ENCODE measurements around the gene NFYC.

Gene NFYC

DNA sequence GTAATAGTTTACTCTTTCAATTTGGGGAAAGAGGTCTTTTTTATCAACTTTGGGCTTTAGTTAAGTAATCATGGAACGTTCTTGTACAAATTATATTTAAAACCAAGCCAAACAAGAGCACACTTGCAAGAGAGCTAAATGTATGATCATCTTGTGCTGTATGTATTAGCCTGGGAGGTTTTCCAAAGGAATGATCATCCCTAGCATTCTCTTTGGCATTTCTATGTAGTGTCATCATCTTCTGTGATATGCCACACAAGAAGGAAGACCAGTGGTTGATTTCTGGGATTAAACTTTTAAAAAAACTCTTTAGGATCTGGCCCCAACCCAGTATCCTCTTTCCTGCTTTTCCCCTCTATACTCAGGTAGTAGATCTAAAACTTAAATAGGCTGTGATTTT is 53.7 kb downstream of the NFYC start:
- H3K4me3 ChIP-seq (ENCODE audit: insufficient read depth, low read depth, low read length, poor library complexity, severe bottlenecking): no peak overlapping the region
- peaks cover 28% of the 10 kb centered on the region for H3K36me3 ChIP-seq (ENCODE audit: control insufficient read depth, insufficient read depth, low read length)
- DNase-seq: no peak
- H3K27me3 ChIP-seq (replicated peaks; ENCODE audit: control insufficient read depth, insufficient read depth, low read length, poor library complexity, severe bottlenecking): no peaks in the 10 kb centered on the region
- H3K4me1 ChIP-seq (ENCODE audit: control insufficient read depth, insufficient read depth, low read length, poor library complexity, severe bottlenecking): no peaks in the 10 kb centered on the region
- no peak overlapping the region for H3K27ac ChIP-seq (ENCODE audit: insufficient read depth, low read length, poor library complexity, severe bottlenecking)
- no peaks in the 10 kb centered on the region for H3K9me3 ChIP-seq (ENCODE audit: control insufficient read depth, low read length)

GRCh38 chr1:40746344-40747090 is 55.0 kb downstream of the NFYC start:
- H3K36me3 ChIP-seq (ENCODE audit: control insufficient read depth, insufficient read depth, low read length): peaks cover 37% of the 10 kb centered on the region
- no peaks in the 10 kb centered on the region for H3K27me3 ChIP-seq (replicated peaks; ENCODE audit: control insufficient read depth, insufficient read depth, low read length, poor library complexity, severe bottlenecking)
- no peaks in the 10 kb centered on the region for H3K4me1 ChIP-seq (ENCODE audit: control insufficient read depth, insufficient read depth, low read length, poor library complexity, severe bottlenecking)
- no peak overlapping the region for H3K4me3 ChIP-seq (ENCODE audit: insufficient read depth, low read depth, low read length, poor library complexity, severe bottlenecking)
- no peak for DNase-seq
- H3K9me3 ChIP-seq (ENCODE audit: control insufficient read depth, low read length): no peaks in the 10 kb centered on the region
- H3K27ac ChIP-seq (ENCODE audit: insufficient read depth, low read length, poor library complexity, severe bottlenecking): no peak overlapping the region

DNA sequence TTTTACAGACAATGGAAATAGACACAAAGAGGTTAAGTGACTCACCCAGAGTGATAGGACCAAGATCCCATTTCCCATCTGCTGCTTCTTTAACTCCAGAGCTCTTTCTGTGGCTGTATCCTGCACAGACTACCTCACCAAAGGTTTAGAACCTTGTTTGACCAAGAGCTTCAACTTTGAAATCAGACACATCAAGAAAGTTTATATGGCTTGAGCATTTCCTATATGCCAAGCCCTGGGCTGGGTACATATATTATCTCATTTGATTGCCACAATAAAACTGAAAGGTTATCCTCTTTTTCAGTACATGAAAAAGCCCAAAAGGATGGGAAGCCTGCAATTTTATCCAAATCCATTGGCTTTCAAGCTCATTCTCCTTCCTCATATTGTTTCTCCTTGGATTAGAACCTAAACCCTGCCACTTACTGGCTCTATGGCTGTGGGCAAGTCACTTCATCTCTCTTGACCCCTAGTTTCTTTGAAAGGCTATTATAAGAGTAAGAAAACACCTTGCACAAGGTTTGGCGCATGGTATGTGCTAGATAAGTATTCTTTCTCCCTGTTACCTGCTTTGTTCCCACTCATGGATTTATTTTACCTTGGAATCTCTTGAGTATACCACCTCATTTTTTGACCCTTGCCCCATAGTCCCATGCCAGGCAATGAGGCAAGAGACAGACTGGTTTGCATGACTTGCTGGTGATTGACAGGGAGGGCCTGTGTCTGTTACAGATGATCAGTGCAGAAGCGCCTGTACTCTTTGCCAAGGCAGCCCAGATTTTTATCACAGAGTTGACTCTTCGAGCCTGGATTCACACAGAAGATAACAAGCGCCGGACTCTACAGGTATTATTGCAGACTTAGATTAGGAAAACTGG is 57.6 kb downstream of the NFYC start:
- DNase-seq: no peak
- H3K36me3 ChIP-seq (ENCODE audit: control insufficient read depth, insufficient read depth, low read length): peaks cover 53% of the 10 kb centered on the region

DNA sequence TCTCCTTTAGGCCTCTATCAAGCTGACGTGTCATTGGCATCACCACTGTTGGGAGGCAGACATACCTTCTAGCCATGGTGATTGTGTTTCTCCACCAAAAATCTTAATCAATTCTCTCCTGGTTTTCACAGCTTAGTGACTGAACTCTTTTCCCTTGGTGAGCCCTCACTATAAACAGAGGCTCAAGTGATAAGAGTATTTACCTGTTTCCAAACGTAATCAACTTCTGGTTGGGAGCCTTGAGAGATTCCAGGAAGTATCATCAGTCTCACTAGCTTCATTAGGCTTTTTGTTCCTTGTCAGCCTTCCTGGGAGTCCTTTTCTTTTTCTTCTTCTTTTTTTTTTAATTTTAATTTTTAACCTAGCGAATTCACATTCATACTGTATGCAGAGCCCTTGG is 58.3 kb downstream of the NFYC start:
- no peaks in the 10 kb centered on the region for H3K9me3 ChIP-seq (ENCODE audit: control insufficient read depth, low read length)
- no peak overlapping the region for H3K4me3 ChIP-seq (ENCODE audit: insufficient read depth, low read depth, low read length, poor library complexity, severe bottlenecking)
- no peak for DNase-seq
- H3K4me1 ChIP-seq (ENCODE audit: control insufficient read depth, insufficient read depth, low read length, poor library complexity, severe bottlenecking): no peaks in the 10 kb centered on the region
- no peak overlapping the region for H3K27ac ChIP-seq (ENCODE audit: insufficient read depth, low read length, poor library complexity, severe bottlenecking)
- no peaks in the 10 kb centered on the region for H3K27me3 ChIP-seq (replicated peaks; ENCODE audit: control insufficient read depth, insufficient read depth, low read length, poor library complexity, severe bottlenecking)
- peaks cover 61% of the 10 kb centered on the region for H3K36me3 ChIP-seq (ENCODE audit: control insufficient read depth, insufficient read depth, low read length)

More for the DNA sequence above, 57.6 kb downstream of the NFYC start:
- Histone ChIP-seq H3K4me3 (ENCODE audit: insufficient read depth, low read depth, low read length, poor library complexity, severe bottlenecking) (no peak overlapping the region), H3K27me3 (replicated peaks; ENCODE audit: control insufficient read depth, insufficient read depth, low read length, poor library complexity, severe bottlenecking) (no peaks in the 10 kb centered on the region), H3K27ac (ENCODE audit: insufficient read depth, low read length, poor library complexity, severe bottlenecking) (no peak overlapping the region), H3K9me3 (ENCODE audit: control insufficient read depth, low read length) (no peaks in the 10 kb centered on the region), H3K4me1 (ENCODE audit: control insufficient read depth, insufficient read depth, low read length, poor library complexity, severe bottlenecking) (no peaks in the 10 kb centered on the region)

- no peak for DNase-seq
- Histone ChIP-seq H3K27ac (ENCODE audit: insufficient read depth, low read length, poor library complexity, severe bottlenecking) (no peak overlapping the region), H3K4me1 (ENCODE audit: control insufficient read depth, insufficient read depth, low read length, poor library complexity, severe bottlenecking) (no peaks in the 10 kb centered on the region), H3K4me3 (ENCODE audit: insufficient read depth, low read depth, low read length, poor library complexity, severe bottlenecking) (no peak overlapping the region), H3K36me3 (ENCODE audit: control insufficient read depth, insufficient read depth, low read length) (peaks cover 67% of the 10 kb centered on the region), H3K9me3 (ENCODE audit: control insufficient read depth, low read length) (no peaks in the 10 kb centered on the region), H3K27me3 (replicated peaks; ENCODE audit: control insufficient read depth, insufficient read depth, low read length, poor library complexity, severe bottlenecking) (no peaks in the 10 kb centered on the region)
These were observed 59.0 kb downstream of the NFYC start for GRCh38 chr1:40750451-40750908.

DNA sequence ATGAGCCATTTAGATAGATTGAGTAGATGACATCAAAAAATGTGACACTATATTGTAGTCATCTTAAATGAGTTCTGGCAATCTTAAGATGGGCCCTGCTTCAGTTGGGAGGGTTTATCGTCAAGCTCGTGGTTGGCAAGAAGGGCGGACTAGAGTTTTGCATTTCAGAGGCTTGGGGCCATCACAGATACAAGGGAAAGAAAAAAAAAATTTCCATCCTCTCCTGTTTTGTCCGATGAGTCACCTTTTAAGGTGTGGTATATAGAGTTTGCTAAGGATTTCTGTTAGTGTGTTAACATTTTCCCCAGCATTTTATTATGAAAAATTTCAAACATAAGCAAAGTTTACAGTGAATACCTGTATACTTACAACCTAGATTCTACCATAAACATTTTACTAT is 60.3 kb downstream of the NFYC start:
- no peak for DNase-seq
- no peaks in the 10 kb centered on the region for H3K9me3 ChIP-seq (ENCODE audit: control insufficient read depth, low read length)
- no peaks in the 10 kb centered on the region for H3K4me1 ChIP-seq (ENCODE audit: control insufficient read depth, insufficient read depth, low read length, poor library complexity, severe bottlenecking)
- no peak overlapping the region for H3K4me3 ChIP-seq (ENCODE audit: insufficient read depth, low read depth, low read length, poor library complexity, severe bottlenecking)
- H3K27ac ChIP-seq (ENCODE audit: insufficient read depth, low read length, poor library complexity, severe bottlenecking): no peak overlapping the region
- H3K36me3 ChIP-seq (ENCODE audit: control insufficient read depth, insufficient read depth, low read length): peaks cover 79% of the 10 kb centered on the region
- H3K27me3 ChIP-seq (replicated peaks; ENCODE audit: control insufficient read depth, insufficient read depth, low read length, poor library complexity, severe bottlenecking): no peaks in the 10 kb centered on the region

GRCh38 chr1:40753142-40753882 is 61.8 kb downstream of the NFYC start:
- H3K4me1 ChIP-seq (ENCODE audit: control insufficient read depth, insufficient read depth, low read length, poor library complexity, severe bottlenecking): no peaks in the 10 kb centered on the region
- H3K27ac ChIP-seq (ENCODE audit: insufficient read depth, low read length, poor library complexity, severe bottlenecking): no peak overlapping the region
- H3K9me3 ChIP-seq (ENCODE audit: control insufficient read depth, low read length): no peaks in the 10 kb centered on the region
- H3K27me3 ChIP-seq (replicated peaks; ENCODE audit: control insufficient read depth, insufficient read depth, low read length, poor library complexity, severe bottlenecking): no peaks in the 10 kb centered on the region
- no peak overlapping the region for H3K4me3 ChIP-seq (ENCODE audit: insufficient read depth, low read depth, low read length, poor library complexity, severe bottlenecking)
- DNase-seq: no peak
- H3K36me3 ChIP-seq (ENCODE audit: control insufficient read depth, insufficient read depth, low read length): peaks cover 88% of the 10 kb centered on the region

GRCh38 chr1:40754201-40754600 is 62.7 kb downstream of the NFYC start:
- no peaks in the 10 kb centered on the region for H3K9me3 ChIP-seq (ENCODE audit: control insufficient read depth, low read length)
- no peaks in the 10 kb centered on the region for H3K4me1 ChIP-seq (ENCODE audit: control insufficient read depth, insufficient read depth, low read length, poor library complexity, severe bottlenecking)
- no peak overlapping the region for H3K27ac ChIP-seq (ENCODE audit: insufficient read depth, low read length, poor library complexity, severe bottlenecking)
- H3K4me3 ChIP-seq (ENCODE audit: insufficient read depth, low read depth, low read length, poor library complexity, severe bottlenecking): no peak overlapping the region
- H3K36me3 ChIP-seq (ENCODE audit: control insufficient read depth, insufficient read depth, low read length): peaks cover 88% of the 10 kb centered on the region
- DNase-seq: no peak
- no peaks in the 10 kb centered on the region for H3K27me3 ChIP-seq (replicated peaks; ENCODE audit: control insufficient read depth, insufficient read depth, low read length, poor library complexity, severe bottlenecking)

- DNase-seq: no peak
- no peak overlapping the region for H3K27ac ChIP-seq (ENCODE audit: insufficient read depth, low read length, poor library complexity, severe bottlenecking)
- H3K27me3 ChIP-seq (replicated peaks; ENCODE audit: control insufficient read depth, insufficient read depth, low read length, poor library complexity, severe bottlenecking): no peaks in the 10 kb centered on the region
- no peaks in the 10 kb centered on the region for H3K9me3 ChIP-seq (ENCODE audit: control insufficient read depth, low read length)
- H3K4me1 ChIP-seq (ENCODE audit: control insufficient read depth, insufficient read depth, low read length, poor library complexity, severe bottlenecking): no peaks in the 10 kb centered on the region
- peaks cover 87% of the 10 kb centered on the region for H3K36me3 ChIP-seq (ENCODE audit: control insufficient read depth, insufficient read depth, low read length)
- H3K4me3 ChIP-seq (ENCODE audit: insufficient read depth, low read depth, low read length, poor library complexity, severe bottlenecking): no peak overlapping the region
These were observed 63.6 kb downstream of the NFYC start for GRCh38 chr1:40755067-40755466.
